ENCODE results near the gene RHOC. TPM values are rescaled to one million over a fixed set of nuclear protein-coding genes. Genes with fewer than 3 reads are reported as not detected.

Gene RHOC
- total RNA-seq, 4 donors from 2014 or later = 163 to 632 (median 483) TPM

- DNase-seq = no peak
- TF ChIP-seq CTCF (IDR thresholded peaks at IDR 0.05) (no peak), POLR2A (IDR thresholded peaks at IDR 0.05) (no peak)
- Histone ChIP-seq H3K27me3 (no peaks in the 10 kb centered on the region), H3K9me3 (no peaks in the 10 kb centered on the region), H3K27ac (no peak overlapping the region), H3K36me3 (no peaks in the 10 kb centered on the region), H3K4me3 (no peak overlapping the region), H3K4me1 (peaks cover 0 to 14% (median 1%) of the 10 kb centered on the region in 4 donors)
Observed at GRCh38 chr1:112678605-112679004, 28.3 kb downstream of the RHOC start.

GRCh38 chr1:112677501-112677900 lies 29.4 kb downstream of the RHOC start:
- TF ChIP-seq POLR2A (IDR thresholded peaks at IDR 0.05) = no peak
- TF ChIP-seq CTCF (IDR thresholded peaks at IDR 0.05) = no peak
- peaks cover 0 to 20% (median 1%) of the 10 kb centered on the region in 4 donors for H3K4me1 ChIP-seq
- H3K9me3 ChIP-seq = no peaks in the 10 kb centered on the region
- no peaks in the 10 kb centered on the region for H3K27me3 ChIP-seq
- H3K36me3 ChIP-seq = no peaks in the 10 kb centered on the region
- no peak overlapping the region for H3K4me3 ChIP-seq
- no peak overlapping the region for H3K27ac ChIP-seq
- no peak for DNase-seq

- TF ChIP-seq POLR2A (IDR thresholded peaks at IDR 0.05) (no peak), CTCF (IDR thresholded peaks at IDR 0.05) (no peak)
- Histone ChIP-seq H3K27me3 (no peaks in the 10 kb centered on the region), H3K36me3 (peaks cover 0 to 2% (median 0%) of the 10 kb centered on the region in 3 donors), H3K4me3 (no peak overlapping the region), H3K9me3 (no peaks in the 10 kb centered on the region), H3K27ac (no peak overlapping the region), H3K4me1 (peaks cover 0 to 20% (median 1%) of the 10 kb centered on the region in 4 donors)
- peak in 1 of 3 donors; percentile 34 for DNase-seq
Observed at GRCh38 chr1:112676543-112676942, 30.4 kb downstream of the RHOC start.

- peak overlapping the region; percentile 66 to 95 (median 84) for H3K4me3 ChIP-seq
- no peak for TF ChIP-seq CTCF (IDR thresholded peaks at IDR 0.05)
- TF ChIP-seq POLR2A (IDR thresholded peaks at IDR 0.05) = no peak
Observed at GRCh38 chr1:112675728-112676381, 31.1 kb downstream of the RHOC start.

GRCh38 chr1:112674986-112675727 lies 31.8 kb downstream of the RHOC start:
- no peaks in the 10 kb centered on the region for H3K9me3 ChIP-seq
- peaks cover 0 to 20% (median 1%) of the 10 kb centered on the region in 4 donors for H3K4me1 ChIP-seq
- H3K27me3 ChIP-seq = no peaks in the 10 kb centered on the region
- peaks cover 0 to 15% (median 0%) of the 10 kb centered on the region in 3 donors for H3K36me3 ChIP-seq
- H3K4me3 ChIP-seq = peak overlapping the region; percentile 66 to 95 (median 84)
- TF ChIP-seq CTCF (IDR thresholded peaks at IDR 0.05) (peak in 3 of 6 experiments; percentile 13 to 28 (median 22)), POLR2A (IDR thresholded peaks at IDR 0.05) (peak in 1 of 2 donors; percentile 26)
- H3K27ac ChIP-seq = peak overlapping the region; percentile 76 to 85 (median 82)
- peak in 1 of 3 donors; percentile 35 for DNase-seq

More at GRCh38 chr1:112675728-112676381, 31.1 kb downstream of the RHOC start:
- Histone ChIP-seq H3K4me1 (peaks cover 0 to 20% (median 1%) of the 10 kb centered on the region in 4 donors), H3K27ac (peak overlapping the region in 3 of 4 donors; percentile 76 to 85 (median 80)), H3K9me3 (no peaks in the 10 kb centered on the region), H3K36me3 (peaks cover 0 to 9% (median 0%) of the 10 kb centered on the region in 3 donors), H3K27me3 (no peaks in the 10 kb centered on the region)
- DNase-seq = no peak

All from Peyer's patch (tissue), 4 donors.